22Rv1 (cell line): ENCODE measurements around the gene PLA1A.

Experiments used
- ZFX ChIP-seq: fragments of 450-650 bp; IDR thresholded peaks from 2 replicates; pipeline ENCODE4 v1.6.1; 2017; ENCODE audit warnings: antibody characterized with exemption, borderline replicate concordance
- TF ChIP-seq, protein P1 (sequence below): fragments of 450-650 bp; IDR thresholded peaks from 2 replicates; pipeline ENCODE4 v1.5.1; 2017; ENCODE audit warnings: mild to moderate bottlenecking

DNA sequence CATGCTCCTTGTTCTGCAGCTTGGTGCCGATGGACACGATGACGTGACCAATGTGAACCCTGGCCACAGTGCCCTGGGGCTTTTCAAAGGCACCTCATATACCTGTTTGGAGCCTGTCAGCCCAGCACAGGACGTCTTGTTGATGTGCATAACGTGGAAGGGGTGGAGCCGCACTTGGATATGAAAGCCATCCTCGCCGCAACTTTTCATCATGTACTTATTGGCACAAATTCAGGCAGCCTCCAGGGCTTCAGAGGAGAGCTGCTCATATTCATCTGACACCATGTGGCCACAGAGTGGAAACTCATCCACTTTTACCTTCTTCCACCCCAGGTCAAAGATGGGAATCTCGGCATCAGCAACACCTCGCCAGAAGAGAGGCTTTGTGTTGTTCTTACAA is 38.0 kb downstream of the PLA1A start:
- TF ChIP-seq, protein P1, sequence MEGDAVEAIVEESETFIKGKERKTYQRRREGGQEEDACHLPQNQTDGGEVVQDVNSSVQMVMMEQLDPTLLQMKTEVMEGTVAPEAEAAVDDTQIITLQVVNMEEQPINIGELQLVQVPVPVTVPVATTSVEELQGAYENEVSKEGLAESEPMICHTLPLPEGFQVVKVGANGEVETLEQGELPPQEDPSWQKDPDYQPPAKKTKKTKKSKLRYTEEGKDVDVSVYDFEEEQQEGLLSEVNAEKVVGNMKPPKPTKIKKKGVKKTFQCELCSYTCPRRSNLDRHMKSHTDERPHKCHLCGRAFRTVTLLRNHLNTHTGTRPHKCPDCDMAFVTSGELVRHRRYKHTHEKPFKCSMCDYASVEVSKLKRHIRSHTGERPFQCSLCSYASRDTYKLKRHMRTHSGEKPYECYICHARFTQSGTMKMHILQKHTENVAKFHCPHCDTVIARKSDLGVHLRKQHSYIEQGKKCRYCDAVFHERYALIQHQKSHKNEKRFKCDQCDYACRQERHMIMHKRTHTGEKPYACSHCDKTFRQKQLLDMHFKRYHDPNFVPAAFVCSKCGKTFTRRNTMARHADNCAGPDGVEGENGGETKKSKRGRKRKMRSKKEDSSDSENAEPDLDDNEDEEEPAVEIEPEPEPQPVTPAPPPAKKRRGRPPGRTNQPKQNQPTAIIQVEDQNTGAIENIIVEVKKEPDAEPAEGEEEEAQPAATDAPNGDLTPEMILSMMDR: no peak
- no peak for TF ChIP-seq ZFX
